NCI-H524 (cell line): ENCODE data around the gene HBA1.
"Not testable (repeated sequence)": the region's sequence is repeated elsewhere in the genome, so short reads cannot be mapped to it uniquely, and the experiment has no call there.

Source experiments
- DNase-seq, 2 experiments: peaks; one replicate each; lab custom pipeline; 2025; lab: John Stamatoyannopoulos, UW

The HBA1 gene

GRCh38 chr16:203246-203645 is 26.8 kb downstream of the HBA1 start:
- no peak for DNase-seq

GRCh38 chr16:204046-204445 is 27.6 kb downstream of the HBA1 start:
- not testable (repeated sequence) for DNase-seq

GRCh38 chr16:209359-209758 is 32.9 kb downstream of the HBA1 start:
- DNase-seq, result not testable (repeated sequence)

- DNase-seq, result not testable (repeated sequence)
Observed at GRCh38 chr16:211631-212180, 35.2 kb downstream of the HBA1 start.

- no peak for DNase-seq
Observed at GRCh38 chr16:212999-213398, 36.5 kb downstream of the HBA1 start.

GRCh38 chr16:220021-220420 is 43.5 kb downstream of the HBA1 start:
- no peak for DNase-seq
